Measurements from ENCODE around the gene PRPF40B.
"Not testable (repeated sequence)": the region's sequence is repeated elsewhere in the genome, so short reads cannot be mapped to it uniquely, and the experiment has no call there.

Gene PRPF40B

GRCh38 chr12:49623142-49623904 is at the start of gene PRPF40B:
Gene PRPF40B (plus strand): TSS chr12:49623561. CDS start chr12:49623591, 30 bp downstream.
- peak; percentile 93 for DNase-seq

GRCh38 chr12:49577589-49578315 is 45.6 kb upstream of the PRPF40B start:
- DNase-seq = peak; percentile 51

- no peak for DNase-seq
Observed at GRCh38 chr12:49578471-49579112, 44.8 kb upstream of the PRPF40B start.

GRCh38 chr12:49580572-49581535 is 42.5 kb upstream of the PRPF40B start:
- peak; percentile 82 for DNase-seq

GRCh38 chr12:49582201-49582600 is 41.2 kb upstream of the PRPF40B start:
- DNase-seq = no peak

- no peak for DNase-seq
Observed at GRCh38 chr12:49582850-49583249, 40.5 kb upstream of the PRPF40B start.

GRCh38 chr12:49583366-49584094 is 39.8 kb upstream of the PRPF40B start:
- DNase-seq = no peak

GRCh38 chr12:49584591-49584990 is 38.8 kb upstream of the PRPF40B start:
- no peak for DNase-seq

GRCh38 chr12:49585477-49586459 is 37.6 kb upstream of the PRPF40B start:
- DNase-seq = no peak

- peak; percentile 29 for DNase-seq
Observed at GRCh38 chr12:49587174-49587908, 36.0 kb upstream of the PRPF40B start.

GRCh38 chr12:49588281-49588680 is 35.1 kb upstream of the PRPF40B start:
- no peak for DNase-seq

- peak; percentile 73 for DNase-seq
Observed at GRCh38 chr12:49588721-49589516, 34.4 kb upstream of the PRPF40B start.

GRCh38 chr12:49598527-49598926 is 24.8 kb upstream of the PRPF40B start:
- DNase-seq = no peak

- DNase-seq = no peak
Observed at GRCh38 chr12:49599961-49600360, 23.4 kb upstream of the PRPF40B start.

GRCh38 chr12:49603721-49604120 is 19.6 kb upstream of the PRPF40B start:
- no peak for DNase-seq

GRCh38 chr12:49604856-49605255 is 18.5 kb upstream of the PRPF40B start:
- DNase-seq = no peak

- DNase-seq = not testable (repeated sequence)
Observed at GRCh38 chr12:49605539-49605938, 17.8 kb upstream of the PRPF40B start, which contains the start of gene FAM186B. Gene FAM186B (minus strand): TSS chr12:49605639. CDS start chr12:49605477, 162 bp downstream.

GRCh38 chr12:49609059-49609874 is 14.1 kb upstream of the PRPF40B start:
- DNase-seq = no peak
